ENCODE results near the gene SPATA31A1. TPM values are rescaled to one million over a fixed set of nuclear protein-coding genes. Genes with fewer than 3 reads are reported as not detected.
"Not testable (repeated sequence)": the region's sequence is repeated elsewhere in the genome, so short reads cannot be mapped to it uniquely, and the experiment has no call there.

Gene SPATA31A1
- not detected for total RNA-seq

GRCh38 chr9:39355369-39355768, at the start of gene SPATA31A1:
SPATA31A1 (plus strand) TSS chr9:39355669; CDS start chr9:39355731, 62 bp downstream.
- not testable (repeated sequence) for DNase-seq

GRCh38 chr9:39407261-39408204, 52.1 kb downstream of the SPATA31A1 start:
- not testable (repeated sequence) for DNase-seq

- DNase-seq, result not testable (repeated sequence)
These were observed 55.9 kb downstream of the SPATA31A1 start for GRCh38 chr9:39411254-39411940.

Other genes starting within 250 kb of the SPATA31A1 start
- gene CNTNAP3, start 67.5 kb upstream of the SPATA31A1 start, total RNA-seq, result 120 TPM

Measured in occipital lobe (tissue), 2 donors.